ENCODE measurements around the gene SMG7. TPM values are rescaled to one million over a fixed set of nuclear protein-coding genes. Genes with fewer than 3 reads are reported as not detected.

SMG7 gene
- total RNA-seq, 4 donors from 2014 or later = 37.8 to 82.1 (median 58.9) TPM

GRCh38 chr1:183443466-183443865 lies 28.8 kb upstream of the SMG7 start:
- WGBS, 2 donors = 61 to 71% methylated on average over 1 of the region's 1 CpG
- Histone ChIP-seq H3K9me3 (no peaks in the 10 kb centered on the region), H3K4me3 (replicated peaks in 1 of 3) (no peak overlapping the region), H3K27ac (no peak overlapping the region), H3K4me1 (no peaks in the 10 kb centered on the region), H3K36me3 (no peaks in the 10 kb centered on the region), H3K27me3 (no peaks in the 10 kb centered on the region)
- intact Hi-C loops (cut with DNase I) = no loop called here
- TF ChIP-seq CTCF (IDR thresholded peaks at IDR 0.05) (no peak), POLR2A (IDR thresholded peaks at IDR 0.05) (no peak)
- DNase-seq = no peak

- Histone ChIP-seq H3K9me3 (no peaks in the 10 kb centered on the region), H3K4me3 (replicated peaks in 1 of 3) (no peak overlapping the region), H3K27me3 (no peaks in the 10 kb centered on the region), H3K27ac (no peak overlapping the region), H3K4me1 (no peaks in the 10 kb centered on the region), H3K36me3 (no peaks in the 10 kb centered on the region)
- intact Hi-C loops (cut with DNase I) = no loop called here
- 51 to 64% methylated on average over 3 of the region's 3 CpGs for WGBS, 2 donors
- no peak for TF ChIP-seq POLR2A (IDR thresholded peaks at IDR 0.05)
- no peak for TF ChIP-seq CTCF (IDR thresholded peaks at IDR 0.05)
- no peak for DNase-seq
Observed at GRCh38 chr1:183444243-183444642, 28.1 kb upstream of the SMG7 start.

GRCh38 chr1:183449223-183449770 lies 23.0 kb upstream of the SMG7 start:
- H3K4me3 ChIP-seq (replicated peaks in 1 of 3) = no peak overlapping the region
- no peak overlapping the region for H3K27ac ChIP-seq
- intact Hi-C loops (cut with DNase I) = no loop called here
- no peaks in the 10 kb centered on the region for H3K4me1 ChIP-seq
- no peak for DNase-seq
- no peaks in the 10 kb centered on the region for H3K27me3 ChIP-seq
- 93 to 94% methylated on average over 13 of the region's 13 CpGs for WGBS, 2 donors
- no peaks in the 10 kb centered on the region for H3K36me3 ChIP-seq
- TF ChIP-seq CTCF (IDR thresholded peaks at IDR 0.05) (no peak), POLR2A (IDR thresholded peaks at IDR 0.05) (no peak)
- H3K9me3 ChIP-seq = no peaks in the 10 kb centered on the region

- no peaks in the 10 kb centered on the region for H3K36me3 ChIP-seq
- H3K27me3 ChIP-seq = no peaks in the 10 kb centered on the region
- 28 to 30% methylated on average over 2 of the region's 2 CpGs for WGBS, 2 donors
- no peak overlapping the region for H3K27ac ChIP-seq
- intact Hi-C loops (cut with DNase I) = no loop called here
- H3K9me3 ChIP-seq = no peaks in the 10 kb centered on the region
- no peak for DNase-seq
- no peak overlapping the region for H3K4me3 ChIP-seq (replicated peaks in 1 of 3)
- H3K4me1 ChIP-seq = no peaks in the 10 kb centered on the region
- no peak for TF ChIP-seq CTCF (IDR thresholded peaks at IDR 0.05)
Observed at GRCh38 chr1:183450093-183450492, 22.2 kb upstream of the SMG7 start.

GRCh38 chr1:183454377-183454776 lies 17.9 kb upstream of the SMG7 start:
- H3K27ac ChIP-seq = no peak overlapping the region
- TF ChIP-seq POLR2A (IDR thresholded peaks at IDR 0.05) = no peak
- TF ChIP-seq CTCF (IDR thresholded peaks at IDR 0.05) = no peak
- no peak overlapping the region for H3K4me3 ChIP-seq (replicated peaks in 1 of 3)
- intact Hi-C loops (cut with DNase I) = no loop called here
- DNase-seq = no peak
- no peaks in the 10 kb centered on the region for H3K27me3 ChIP-seq
- H3K36me3 ChIP-seq = no peaks in the 10 kb centered on the region
- H3K4me1 ChIP-seq = no peaks in the 10 kb centered on the region
- 76 to 85% methylated on average over 2 of the region's 2 CpGs for WGBS, 2 donors
- H3K9me3 ChIP-seq = no peaks in the 10 kb centered on the region
